H9 (cell line): ENCODE measurements around the gene EML5. TPM values are rescaled to one million over a fixed set of nuclear protein-coding genes. Genes with fewer than 3 reads are reported as not detected.

Experiments used
- DNase-seq: peaks from one replicate; pipeline ENCODE4 v3.0.0-alpha.2; 2017
- H2AFZ ChIP-seq: one replicate; pipeline ENCODE4 v1.6.1; 2013; ENCODE audit warnings: mild to moderate bottlenecking, low read length, control low read depth, moderate library complexity
- H2AK5ac ChIP-seq: 2 replicates; pipeline ENCODE4 v1.6.1; 2013; ENCODE audit warnings: low read length, control low read depth, mixed read lengths; ENCODE audit not compliant: insufficient read length
- H2BK120ac ChIP-seq: one replicate; pipeline ENCODE4 v1.6.1; 2013; ENCODE audit warnings: low read depth, mild to moderate bottlenecking, low read length, control low read depth, inconsistent platforms; ENCODE audit not compliant: poor library complexity, severe bottlenecking
- H2BK12ac ChIP-seq: 2 replicates; pipeline ENCODE4 v1.6.1; 2013; ENCODE audit warnings: low read length, control low read depth, mixed read lengths, low read depth; ENCODE audit not compliant: insufficient read length
- H2BK15ac ChIP-seq: 2 replicates; pipeline ENCODE4 v1.6.1; 2013; ENCODE audit warnings: low read depth, low read length, control low read depth
- H2BK20ac ChIP-seq: one replicate; pipeline ENCODE4 v1.6.1; 2013; ENCODE audit warnings: low read depth, mild to moderate bottlenecking, low read length, control low read depth, inconsistent platforms; ENCODE audit not compliant: poor library complexity, severe bottlenecking
- H2BK5ac ChIP-seq: 2 replicates; pipeline ENCODE4 v1.6.1; 2013; ENCODE audit warnings: low read length, control low read depth, mixed read lengths; ENCODE audit not compliant: insufficient read length
- H3K14ac ChIP-seq: 2 replicates; pipeline ENCODE4 v1.6.1; 2013; ENCODE audit warnings: low read length, control low read depth; ENCODE audit not compliant: insufficient read depth
- H3K18ac ChIP-seq: 2 replicates; pipeline ENCODE4 v1.6.1; 2013; ENCODE audit warnings: low read depth, mild to moderate bottlenecking, mixed read lengths, low read length, control low read depth; ENCODE audit not compliant: insufficient read length
- H3K23ac ChIP-seq: 2 replicates; pipeline ENCODE4 v1.6.1; 2013; ENCODE audit warnings: low read length, control low read depth, mixed read lengths, low read depth; ENCODE audit not compliant: insufficient read length
- H3K23me2 ChIP-seq: 2 replicates; pipeline ENCODE4 v1.6.1; 2013; ENCODE audit warnings: low read depth, mild to moderate bottlenecking, mixed read lengths, low read length, control low read depth; ENCODE audit not compliant: insufficient read length, poor library complexity, severe bottlenecking
- H3K27ac ChIP-seq: 2 replicates; pipeline ENCODE4 v1.5.1; 2013; ENCODE audit warnings: low read length, control low read depth, mixed read lengths, low read depth; ENCODE audit not compliant: insufficient read length
- H3K27me3 ChIP-seq: 2 replicates; pipeline ENCODE4 v1.6.1; 2013; ENCODE audit warnings: low read length, control low read depth, inconsistent platforms; ENCODE audit not compliant: insufficient read depth
- H3K4ac ChIP-seq: 2 replicates; pipeline ENCODE4 v1.6.1; 2013; ENCODE audit warnings: low read depth, mild to moderate bottlenecking, control low read depth, inconsistent platforms, low read length, moderate library complexity
- H3K4me1 ChIP-seq: 2 replicates; pipeline ENCODE4 v1.6.1; 2013; ENCODE audit warnings: low read length, control low read depth, inconsistent platforms; ENCODE audit not compliant: insufficient read depth
- H3K4me2 ChIP-seq: 2 replicates; pipeline ENCODE4 v1.6.1; 2013; ENCODE audit warnings: low read length, control low read depth, mixed read lengths; ENCODE audit not compliant: insufficient read length, insufficient read depth
- H3K56ac ChIP-seq: 2 replicates; pipeline ENCODE4 v1.6.1; 2013; ENCODE audit warnings: low read depth, mild to moderate bottlenecking, mixed read lengths, low read length, control low read depth; ENCODE audit not compliant: insufficient read length
- H3K79me1 ChIP-seq: 2 replicates; pipeline ENCODE4 v1.6.1; 2013; ENCODE audit warnings: low read depth, mild to moderate bottlenecking, moderate library complexity, low read length, control low read depth, inconsistent platforms; ENCODE audit not compliant: insufficient read depth, poor library complexity, severe bottlenecking
- H3K79me2 ChIP-seq: 2 replicates; pipeline ENCODE4 v1.6.1; 2013; ENCODE audit warnings: low read length, control low read depth, inconsistent platforms; ENCODE audit not compliant: insufficient read depth
- H3K9ac ChIP-seq: 2 replicates; pipeline ENCODE4 v1.6.1; 2013; ENCODE audit warnings: low read length, control low read depth, mixed read lengths; ENCODE audit not compliant: insufficient read length; ENCODE audit errors: extremely low read depth
- H3K9me3 ChIP-seq: one replicate; pipeline ENCODE4 v1.6.1; 2013; ENCODE audit warnings: low read depth, low read length, inconsistent platforms; ENCODE audit not compliant: control insufficient read depth
- H3T11ph ChIP-seq: one replicate; pipeline ENCODE4 v1.6.1; 2013; ENCODE audit warnings: mild to moderate bottlenecking, low read length, control low read depth, inconsistent platforms
- H4K20me1 ChIP-seq: one replicate; pipeline ENCODE4 v1.6.1; 2013; ENCODE audit not compliant: control insufficient read depth, insufficient read length, insufficient read depth
- H4K5ac ChIP-seq: 2 replicates; pipeline ENCODE4 v1.6.1; 2013; ENCODE audit warnings: low read depth, mild to moderate bottlenecking, mixed read lengths, low read length, control low read depth; ENCODE audit not compliant: insufficient read length
- H4K8ac ChIP-seq: replicated peaks from 2 replicates; pipeline ENCODE4 v1.6.1; 2013; ENCODE audit warnings: low read length, control low read depth, mixed read lengths, low read depth; ENCODE audit not compliant: insufficient read length
- H4K91ac ChIP-seq: 2 replicates; pipeline ENCODE4 v1.6.1; 2013; ENCODE audit warnings: low read depth, mild to moderate bottlenecking, moderate library complexity, mixed read lengths, low read length, control low read depth; ENCODE audit not compliant: insufficient read length
- H3K27ac Mint-ChIP-seq, 3 experiments: 2 replicates in 2 of 3; 3 replicates in 1 of 3; pipeline ENCODE4 v1.8.0; 2020 to 2021; ENCODE audit warnings: mixed read lengths in 3 of 3, mild to moderate bottlenecking in 1 of 3, moderate library complexity in 1 of 3
- H3K27me3 Mint-ChIP-seq: 2 replicates; pipeline ENCODE4 v1.8.0; 2021; ENCODE audit warnings: low read depth, mild to moderate bottlenecking, moderate library complexity, mixed read lengths
- H3K36me3 Mint-ChIP-seq, 3 experiments: 2 replicates in 2 of 3; 3 replicates in 1 of 3; pipeline ENCODE4 v1.8.0; 2020 to 2021; ENCODE audit warnings: low read depth in 3 of 3, mixed read lengths in 3 of 3; ENCODE audit not compliant: insufficient read depth in 1 of 3
- H3K4me1 Mint-ChIP-seq, 2 experiments: 2 replicates each; pipeline ENCODE4 v1.8.0; 2020; ENCODE audit warnings: mixed read lengths in 2 of 2
- H3K4me3 Mint-ChIP-seq, 2 experiments: 2 replicates in 1 of 2; 3 replicates in 1 of 2; pipeline ENCODE4 v1.8.0; 2020 to 2021; ENCODE audit warnings: mild to moderate bottlenecking in 2 of 2, mixed read lengths in 2 of 2, moderate library complexity in 1 of 2
- H3K9me3 Mint-ChIP-seq, 2 experiments: 2 replicates in 1 of 2; 3 replicates in 1 of 2; pipeline ENCODE4 v1.8.0; 2020; ENCODE audit warnings: mild to moderate bottlenecking in 2 of 2, mixed read lengths in 2 of 2, moderate library complexity in 1 of 2
- total RNA-seq: library from RNA; stranded (reverse); gene quantifications from 2 replicates; pipeline ENCODE4 v1.2.1, GENCODE V29; 2021
- TF ChIP-seq, protein P1 (sequence below): fragments of 200-600 bp; sonication (generic); conservative IDR thresholded peaks from 3 replicates; pipeline ENCODE4 v1.8.0; 2021; ENCODE audit warnings: antibody characterized with exemption, mild to moderate bottlenecking

Gene EML5
- total RNA-seq, 1 experiment from 2014 or later, result 0.81 TPM

- no peak overlapping the region for H3K4me3 Mint-ChIP-seq
- TF ChIP-seq, protein P1, sequence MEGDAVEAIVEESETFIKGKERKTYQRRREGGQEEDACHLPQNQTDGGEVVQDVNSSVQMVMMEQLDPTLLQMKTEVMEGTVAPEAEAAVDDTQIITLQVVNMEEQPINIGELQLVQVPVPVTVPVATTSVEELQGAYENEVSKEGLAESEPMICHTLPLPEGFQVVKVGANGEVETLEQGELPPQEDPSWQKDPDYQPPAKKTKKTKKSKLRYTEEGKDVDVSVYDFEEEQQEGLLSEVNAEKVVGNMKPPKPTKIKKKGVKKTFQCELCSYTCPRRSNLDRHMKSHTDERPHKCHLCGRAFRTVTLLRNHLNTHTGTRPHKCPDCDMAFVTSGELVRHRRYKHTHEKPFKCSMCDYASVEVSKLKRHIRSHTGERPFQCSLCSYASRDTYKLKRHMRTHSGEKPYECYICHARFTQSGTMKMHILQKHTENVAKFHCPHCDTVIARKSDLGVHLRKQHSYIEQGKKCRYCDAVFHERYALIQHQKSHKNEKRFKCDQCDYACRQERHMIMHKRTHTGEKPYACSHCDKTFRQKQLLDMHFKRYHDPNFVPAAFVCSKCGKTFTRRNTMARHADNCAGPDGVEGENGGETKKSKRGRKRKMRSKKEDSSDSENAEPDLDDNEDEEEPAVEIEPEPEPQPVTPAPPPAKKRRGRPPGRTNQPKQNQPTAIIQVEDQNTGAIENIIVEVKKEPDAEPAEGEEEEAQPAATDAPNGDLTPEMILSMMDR, result no peak
- H3K79me2 ChIP-seq, result no peaks in the 10 kb centered on the region
These were observed 42.2 kb upstream of the EML5 start for GRCh38 chr14:88834883-88835431.

More at GRCh38 chr14:88834883-88835431, 42.2 kb upstream of the EML5 start:
- H4K5ac ChIP-seq, result no peak overlapping the region
- H3K4ac ChIP-seq, result no peak overlapping the region
- no peak overlapping the region for H2AK5ac ChIP-seq
- H3K56ac ChIP-seq, result no peak overlapping the region
- H3K27me3 ChIP-seq, result no peaks in the 10 kb centered on the region
- H4K20me1 ChIP-seq, result no peaks in the 10 kb centered on the region
- H2BK5ac ChIP-seq, result no peak overlapping the region
- no peak overlapping the region for H3K14ac ChIP-seq
- H3K9ac ChIP-seq, result no peak overlapping the region
- H3K4me1 ChIP-seq, result no peaks in the 10 kb centered on the region
- no peak overlapping the region for H3K23ac ChIP-seq
- Mint-ChIP-seq H3K27ac (no peak overlapping the region), H3K27me3 (no peaks in the 10 kb centered on the region), H3K9me3 (peaks cover 0 to 2% of the 10 kb centered on the region in 2 experiments; a peak in 2 of 5 replicates), H3K36me3 (peaks cover 5 to 12% (median 5%) of the 10 kb centered on the region in 3 experiments; a peak in 6 of 7 replicates), H3K4me1 (peaks cover 4 to 11% of the 10 kb centered on the region in 2 experiments)
- H2AFZ ChIP-seq, result no peak overlapping the region
- H4K8ac ChIP-seq, result no peak overlapping the region
- no peak overlapping the region for H4K91ac ChIP-seq
- no peak overlapping the region for H3T11ph ChIP-seq
- no peak overlapping the region for H2BK20ac ChIP-seq
- no peak overlapping the region for H2BK15ac ChIP-seq
- DNase-seq, result no peak
- H3K79me1 ChIP-seq, result no peaks in the 10 kb centered on the region
- H3K4me2 ChIP-seq, result no peak overlapping the region
- H3K18ac ChIP-seq, result no peak overlapping the region
- no peak overlapping the region for H3K27ac ChIP-seq
- H2BK12ac ChIP-seq, result no peak overlapping the region
- H2BK120ac ChIP-seq, result no peak overlapping the region
- H3K9me3 ChIP-seq, result no peaks in the 10 kb centered on the region
- no peaks in the 10 kb centered on the region for H3K23me2 ChIP-seq
